NCI-H2081 (cell line): ENCODE measurements around the gene CGB2.
A peak's percentile ranks its signal among the peaks of the same experiment; 100 is the strongest.

Experiments
- DNase-seq, 2 experiments: peaks; one replicate each; lab custom pipeline; 2025; lab: John Stamatoyannopoulos, UW

The CGB2 gene

DNA sequence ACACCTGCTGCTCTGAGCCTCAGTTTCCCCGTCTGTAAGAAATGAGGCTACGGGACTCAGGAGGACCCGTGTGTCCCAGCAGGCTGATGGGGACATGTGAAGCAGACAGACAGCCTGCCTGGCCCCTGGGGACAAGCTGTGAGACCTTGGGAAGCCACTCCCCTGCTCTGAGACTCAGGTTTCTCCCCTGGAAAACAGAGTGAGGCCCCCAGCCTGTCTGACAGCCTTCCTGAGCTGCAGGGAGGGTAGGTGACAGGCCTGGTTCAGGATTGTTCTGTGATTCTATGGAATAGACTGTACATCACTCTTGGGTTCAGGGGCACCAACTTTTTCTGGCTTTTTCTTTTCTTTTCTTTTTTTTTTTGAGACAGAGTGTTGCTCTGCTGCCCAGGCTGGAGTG is 35.9 kb downstream of the CGB2 start:
- no peak for DNase-seq

- DNase-seq: no peak
Observed at GRCh38 chr19:49069026-49069425, 37.3 kb downstream of the CGB2 start.

DNA sequence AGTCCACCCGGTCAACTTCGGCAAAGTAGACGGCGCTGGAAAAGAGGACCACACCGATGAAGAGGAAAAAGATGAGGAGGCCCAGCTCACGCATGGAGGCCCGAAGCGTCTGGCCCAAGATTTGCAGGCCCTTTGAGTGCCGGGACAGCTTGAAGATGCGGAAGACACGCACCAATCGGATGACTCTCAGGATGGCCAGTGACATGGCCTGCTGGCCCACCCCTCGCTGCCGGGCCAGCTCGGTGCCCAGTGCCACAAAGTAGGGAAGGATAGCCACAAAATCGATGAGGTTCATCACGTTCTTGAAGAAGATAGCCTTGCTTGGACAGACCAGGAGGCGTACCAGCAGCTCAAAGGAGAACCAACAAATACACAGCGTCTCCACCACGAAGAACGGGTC is 38.7 kb downstream of the CGB2 start:
- no peak for DNase-seq

DNA sequence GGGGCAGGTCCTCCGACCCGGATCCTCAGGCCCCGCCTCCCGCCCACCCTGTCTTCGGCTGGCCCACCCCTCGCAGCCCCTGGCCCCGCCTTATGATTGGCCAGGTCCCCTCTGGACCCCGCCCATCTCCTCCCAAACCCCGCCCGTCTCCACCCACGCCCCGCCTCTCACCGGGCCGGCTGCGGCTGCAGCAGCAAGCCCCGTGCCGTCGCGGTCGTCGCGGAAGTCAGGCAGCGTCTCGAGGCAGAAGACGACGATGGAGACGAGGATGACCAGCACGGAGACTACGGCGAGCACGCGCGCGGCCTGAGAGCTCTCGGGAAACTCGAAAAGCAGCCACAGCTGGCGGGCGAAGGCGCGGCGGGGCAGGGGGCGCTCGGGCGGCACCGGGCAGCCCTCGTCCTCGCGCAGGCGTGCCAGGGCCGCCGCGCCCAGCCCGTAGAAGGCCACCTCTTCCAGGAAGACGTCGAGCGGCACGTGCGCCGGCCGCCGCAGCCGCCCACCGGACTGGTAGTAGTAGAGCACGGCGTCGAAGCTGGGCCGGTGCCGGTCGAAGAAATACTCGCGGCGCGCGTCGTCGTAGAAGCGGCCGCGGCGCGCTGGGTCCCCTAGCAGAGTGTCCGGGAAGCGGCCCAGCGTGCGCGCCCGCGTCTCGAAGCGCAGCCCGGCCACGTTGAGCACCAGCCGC is 40.3 kb downstream of the CGB2 start:
- DNase-seq: no peak

DNA sequence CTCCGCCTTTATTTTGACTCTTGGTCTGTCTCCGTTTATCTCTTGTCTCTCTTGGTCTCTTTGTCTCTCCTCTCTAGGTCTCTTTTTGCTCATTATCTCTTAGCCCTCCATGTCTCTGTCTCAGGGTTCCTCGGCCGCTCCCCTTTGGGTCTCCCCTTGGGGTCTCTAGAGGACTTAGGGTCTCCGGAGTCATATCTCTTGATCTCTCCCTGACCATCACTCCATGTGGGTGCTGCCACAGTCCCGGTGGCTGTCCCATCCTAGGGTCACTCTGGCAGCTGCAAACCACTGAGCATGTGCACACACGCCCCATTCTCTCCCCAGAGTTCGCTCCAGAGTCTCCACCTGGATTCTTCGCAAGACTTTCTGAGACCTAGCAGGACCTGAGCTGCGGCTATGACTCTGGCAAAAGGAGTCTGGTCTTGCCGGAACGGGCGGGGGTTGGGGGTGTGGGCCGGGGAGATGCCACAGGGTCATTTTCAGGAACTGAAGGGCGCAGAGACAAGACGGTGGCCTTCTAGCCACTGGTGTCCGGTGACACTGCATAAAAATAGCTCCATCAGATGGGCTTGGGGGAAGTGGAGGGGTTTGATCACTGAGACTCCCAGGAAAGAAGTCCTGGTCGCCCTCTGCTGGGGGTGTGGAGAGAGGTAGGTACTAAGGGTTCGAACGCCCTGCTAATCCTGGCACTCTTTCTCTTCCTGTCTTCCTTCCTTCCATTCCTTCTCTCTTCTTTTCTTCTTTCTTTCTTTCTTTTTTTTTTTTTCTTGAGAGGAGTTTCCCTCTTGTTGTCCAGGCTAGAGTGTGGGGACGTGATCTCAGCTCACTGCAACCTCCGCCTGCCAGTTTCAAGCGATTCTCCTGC is 42.1 kb downstream of the CGB2 start:
- peak in 1 of 2 experiments; percentile 20 for DNase-seq

- DNase-seq: peak; percentile 9 to 43
Observed at GRCh38 chr19:49074869-49075268, 43.2 kb downstream of the CGB2 start.

- DNase-seq: no peak
Observed at GRCh38 chr19:49080392-49080791, 48.7 kb downstream of the CGB2 start.

DNA sequence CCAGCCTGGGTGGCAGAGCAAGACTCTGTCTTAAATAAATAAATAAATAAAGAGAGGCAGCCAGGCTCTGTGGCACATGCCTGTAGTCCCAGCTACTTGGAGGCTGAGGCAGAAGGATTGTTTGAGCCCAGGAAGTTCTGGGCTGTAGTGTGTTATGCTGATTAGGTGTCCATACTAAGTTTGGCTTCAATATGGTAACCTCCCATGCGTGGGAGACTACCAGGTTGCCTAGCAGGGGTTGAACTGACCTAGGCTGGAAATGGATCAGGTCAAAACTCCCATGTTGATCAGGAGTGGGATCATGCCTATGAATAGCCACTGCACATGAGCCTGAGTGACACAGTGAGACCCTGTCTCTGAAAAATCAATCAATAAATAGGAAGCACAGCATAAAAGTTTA is 49.6 kb downstream of the CGB2 start:
- DNase-seq: no peak
